ENCODE results near the gene NPL. TPM values are rescaled to one million over a fixed set of nuclear protein-coding genes. Genes with fewer than 3 reads are reported as not detected.
A peak's percentile ranks its signal among the peaks of the same experiment; 100 is the strongest.

NPL gene
- total and polyA plus RNA-seq, 2 experiments from 2014 or later, result 3.0 to 5.0 TPM

DNA sequence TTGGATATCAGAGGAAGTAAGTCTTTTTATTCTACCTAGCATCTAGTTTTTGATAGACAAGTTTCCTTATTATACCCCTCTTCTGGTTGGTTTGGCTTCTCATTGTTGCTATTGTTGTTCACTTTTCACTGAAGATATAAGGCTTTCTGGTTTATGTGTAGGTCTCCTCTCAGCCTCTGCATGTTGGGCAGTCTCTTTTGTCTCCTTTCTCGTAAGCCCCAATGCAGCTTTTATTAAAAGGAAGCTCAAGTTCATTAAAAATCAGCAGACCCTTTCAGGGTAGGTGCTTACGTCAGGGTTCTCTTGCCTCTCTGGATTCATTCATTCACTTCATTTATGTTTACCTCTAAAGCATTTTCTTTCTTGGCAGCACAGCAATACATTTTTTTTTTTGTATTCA lies 44.8 kb downstream of the NPL start:
- H3K4me1 ChIP-seq (ENCODE audit: insufficient read depth), result 0 out of 2 replicates have a peak, but pooled peaks cover 3% of the 10 kb centered on the region
- no peak overlapping the region for H3K4me2 ChIP-seq (ENCODE audit: unreplicated experiment)
- in situ Hi-C loops (cut with MboI), result no loop called here
- no peaks in the 10 kb centered on the region for H4K20me1 ChIP-seq (ENCODE audit: insufficient read depth)
- H3F3A ChIP-seq (ENCODE audit: insufficient read depth), result no peaks in the 10 kb centered on the region
- WGBS, 2 experiments (ENCODE audit: low coverage in 1 of 2, low lambda C conversion rate in 2 of 2, missing lambda C conversion rate in 2 of 2), result 93 to 97% methylated on average over 2 of the region's 2 CpGs
- no peak overlapping the region for H3K9ac ChIP-seq
- no peaks in the 10 kb centered on the region for H3K9me2 ChIP-seq (ENCODE audit: insufficient read depth)
- H3K9me3 ChIP-seq (ENCODE audit: low read depth), result no peaks in the 10 kb centered on the region
- no peak overlapping the region for H2AFZ ChIP-seq
- H3K27me3 ChIP-seq (replicated peaks; ENCODE audit: insufficient read depth), result no peaks in the 10 kb centered on the region
- H3K79me2 ChIP-seq (ENCODE audit: insufficient read depth), result no peaks in the 10 kb centered on the region
- no peak overlapping the region for H3K4me3 ChIP-seq
- no peak for DNase-seq
- H3K27ac ChIP-seq, result no peak overlapping the region
- no peak for TF ChIP-seq EZH2 (IDR thresholded peaks at IDR 0.05; ENCODE audit: insufficient read depth, poor library complexity, severe bottlenecking)
- no peak for TF ChIP-seq EZH2phosphoT487 (IDR thresholded peaks at IDR 0.05; ENCODE audit: insufficient read depth, low read depth)
- H3K36me3 ChIP-seq (ENCODE audit: low read depth), result no peaks in the 10 kb centered on the region

DNA sequence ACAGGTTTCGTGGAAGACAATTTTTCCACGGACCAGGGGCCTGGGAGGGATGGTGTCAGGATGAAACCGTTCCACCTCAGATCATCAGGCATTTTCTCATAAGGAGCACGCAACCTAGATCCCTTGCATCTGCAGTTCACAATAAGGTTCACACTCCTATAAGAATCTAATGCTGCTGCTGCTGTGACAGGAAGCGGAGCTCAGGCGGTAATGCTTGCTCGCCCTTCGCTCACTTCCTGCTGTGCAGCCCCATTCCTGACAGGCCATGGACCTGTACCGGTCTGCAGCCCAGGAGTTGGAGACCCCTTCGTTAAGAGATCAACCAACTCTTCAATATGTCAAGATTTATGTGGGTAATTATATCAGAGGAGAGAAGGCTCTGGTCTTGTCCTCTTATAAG lies 46.2 kb downstream of the NPL start:
- H3K9me3 ChIP-seq (ENCODE audit: low read depth), result no peaks in the 10 kb centered on the region
- H3K9me2 ChIP-seq (ENCODE audit: insufficient read depth), result no peaks in the 10 kb centered on the region
- no peak overlapping the region for H3K4me2 ChIP-seq (ENCODE audit: unreplicated experiment)
- H3K4me1 ChIP-seq (ENCODE audit: insufficient read depth), result 0 out of 2 replicates have a peak, but pooled peaks cover 3% of the 10 kb centered on the region
- no peak overlapping the region for H3K4me3 ChIP-seq
- TF ChIP-seq EZH2phosphoT487 (IDR thresholded peaks at IDR 0.05; ENCODE audit: insufficient read depth, low read depth) (no peak), EZH2 (IDR thresholded peaks at IDR 0.05; ENCODE audit: insufficient read depth, poor library complexity, severe bottlenecking) (no peak)
- no peak for DNase-seq
- no peak overlapping the region for H2AFZ ChIP-seq
- H3K27ac ChIP-seq, result no peak overlapping the region
- 92 to 93% methylated on average over 10 of the region's 10 CpGs for WGBS, 2 experiments (ENCODE audit: low coverage in 1 of 2, low lambda C conversion rate in 2 of 2, missing lambda C conversion rate in 2 of 2)
- in situ Hi-C loops (cut with MboI), result no loop called here
- peaks cover 11% of the 10 kb centered on the region for H3F3A ChIP-seq (ENCODE audit: insufficient read depth)
- no peaks in the 10 kb centered on the region for H3K36me3 ChIP-seq (ENCODE audit: low read depth)
- no peak overlapping the region for H3K9ac ChIP-seq
- peaks cover 5% of the 10 kb centered on the region; the same call in 1 of the 2 replicates for H4K20me1 ChIP-seq (ENCODE audit: insufficient read depth)
- H3K27me3 ChIP-seq (replicated peaks; ENCODE audit: insufficient read depth), result no peaks in the 10 kb centered on the region
- H3K79me2 ChIP-seq (ENCODE audit: insufficient read depth), result peaks cover 13% of the 10 kb centered on the region

DNA sequence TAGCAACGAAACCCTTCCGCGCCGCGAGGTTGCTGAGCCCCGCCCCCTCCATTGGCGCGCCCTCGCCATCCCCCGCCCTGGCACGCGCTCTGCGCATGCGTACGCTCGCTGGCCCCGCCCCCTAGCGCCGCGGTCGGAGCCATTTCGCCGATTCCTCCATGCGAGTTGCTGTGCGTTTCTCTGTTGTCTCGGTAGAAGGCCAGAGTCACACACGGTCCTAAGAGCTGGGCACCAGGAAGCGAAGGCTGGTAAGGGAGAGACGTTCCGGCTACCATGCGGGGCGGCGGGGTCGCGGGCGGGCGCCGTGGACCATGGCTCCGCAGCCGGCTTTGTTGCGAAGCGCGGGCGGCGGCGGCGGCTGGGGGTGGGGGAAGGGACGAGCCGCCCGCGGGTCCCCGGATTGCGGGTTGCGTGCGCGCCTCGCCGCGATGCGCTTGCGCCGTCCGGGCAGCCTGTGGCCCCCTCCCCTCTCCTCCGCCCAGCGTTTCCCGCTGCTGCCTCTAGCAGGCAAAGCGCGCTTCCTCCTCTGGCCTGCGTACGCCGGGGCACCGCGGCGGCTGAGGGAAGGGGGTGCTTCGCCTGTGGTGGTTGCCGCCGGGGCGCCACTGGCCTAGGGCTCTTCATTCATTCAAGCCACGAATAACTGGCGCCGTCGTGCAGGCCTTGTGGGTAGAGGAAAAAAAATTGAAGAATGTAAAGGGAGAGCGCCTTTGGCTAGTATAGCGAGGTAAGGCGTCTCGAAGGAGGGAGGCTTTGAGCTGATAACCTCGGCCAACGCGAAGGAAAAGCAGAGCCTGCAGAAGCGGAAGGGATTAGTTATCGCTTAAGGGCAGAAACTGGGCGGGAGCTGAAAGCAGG lies 49.9 kb downstream of the NPL start, which contains the start of gene DHX9:
TSS of gene DHX9 (plus strand) at position 139 of the 858 bp plus-strand sequence. CDS start 3,220 bp downstream, outside the sequence.
- H3K9ac ChIP-seq, result peak within 1 kb of the TSS; percentile 87
- H3K36me3 ChIP-seq (ENCODE audit: low read depth), result peaks cover 15% of the 10 kb centered on the region
- no peaks in the 10 kb centered on the region for H3K9me2 ChIP-seq (ENCODE audit: insufficient read depth)
- peak within 1 kb of the TSS; percentile 97 for H3K4me2 ChIP-seq (ENCODE audit: unreplicated experiment)
- peak within 1 kb of the TSS; percentile 83 for H2AFZ ChIP-seq
- no peak for TF ChIP-seq EZH2phosphoT487 (IDR thresholded peaks at IDR 0.05; ENCODE audit: insufficient read depth, low read depth)
- peaks cover 49% of the 10 kb centered on the region for H3K79me2 ChIP-seq (ENCODE audit: insufficient read depth)
- H3K4me3 ChIP-seq, result peak within 1 kb of the TSS; percentile 93
- 1% methylated on average over 52 to 87 of the region's 92 CpGs for WGBS, 2 experiments (ENCODE audit: low coverage in 1 of 2, low lambda C conversion rate in 2 of 2, missing lambda C conversion rate in 2 of 2)
- peaks cover 21% of the 10 kb centered on the region for H3K4me1 ChIP-seq (ENCODE audit: insufficient read depth)
- peak; percentile 96 for DNase-seq
- H3K9me3 ChIP-seq (ENCODE audit: low read depth), result no peaks in the 10 kb centered on the region
- H4K20me1 ChIP-seq (ENCODE audit: insufficient read depth), result peaks cover 18% of the 10 kb centered on the region; the same call in 1 of the 2 replicates
- peaks cover 28% of the 10 kb centered on the region for H3F3A ChIP-seq (ENCODE audit: insufficient read depth)
- in situ Hi-C loops (cut with MboI), result no loop called here
- peak within 1 kb of the TSS; percentile 90 for H3K27ac ChIP-seq
- no peaks in the 10 kb centered on the region for H3K27me3 ChIP-seq (replicated peaks; ENCODE audit: insufficient read depth)

DNA sequence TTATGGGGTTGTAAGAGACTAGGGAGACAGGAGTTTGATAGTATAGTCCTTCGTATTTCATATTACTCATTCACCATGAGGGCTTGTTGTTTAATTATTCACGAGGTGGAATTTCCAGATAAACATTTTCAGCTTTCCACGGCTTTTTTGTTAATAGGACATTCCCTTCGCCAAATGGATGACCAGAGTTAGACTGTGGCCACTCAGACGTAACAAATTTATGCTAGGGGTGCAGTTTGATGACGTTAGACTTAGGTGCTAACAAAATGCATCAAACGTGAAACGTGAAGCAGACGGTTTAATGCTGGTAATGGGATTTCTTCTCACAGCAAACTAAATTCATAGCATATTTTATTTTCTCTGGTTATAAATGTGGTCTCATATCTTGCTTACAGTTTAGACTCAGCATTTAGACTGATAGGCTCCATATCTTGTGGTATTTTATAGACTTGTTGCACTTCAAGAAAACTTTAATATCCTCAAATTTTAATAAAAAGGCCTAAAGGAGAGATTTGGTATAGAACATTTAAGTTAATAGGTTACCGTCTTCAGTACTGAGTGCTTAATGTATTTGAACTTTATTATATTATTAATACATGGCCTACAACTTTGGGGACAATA lies 51.9 kb downstream of the NPL start:
- 26 to 32% methylated on average over 10 of the region's 10 CpGs for WGBS, 2 experiments (ENCODE audit: low coverage in 1 of 2, low lambda C conversion rate in 2 of 2, missing lambda C conversion rate in 2 of 2)
- H3K79me2 ChIP-seq (ENCODE audit: insufficient read depth), result peaks cover 70% of the 10 kb centered on the region
- peak overlapping the region; percentile 97 for H3K4me2 ChIP-seq (ENCODE audit: unreplicated experiment)
- peak overlapping the region; percentile 87 for H3K9ac ChIP-seq
- peaks cover 30% of the 10 kb centered on the region for H3K36me3 ChIP-seq (ENCODE audit: low read depth)
- H3K4me3 ChIP-seq, result peak overlapping the region; percentile 93
- peaks cover 21% of the 10 kb centered on the region for H3K4me1 ChIP-seq (ENCODE audit: insufficient read depth)
- peak; percentile 65 for DNase-seq
- H3K27ac ChIP-seq, result peak overlapping the region; percentile 90
- no peaks in the 10 kb centered on the region for H3K27me3 ChIP-seq (replicated peaks; ENCODE audit: insufficient read depth)
- peaks cover 18% of the 10 kb centered on the region; the same call in 1 of the 2 replicates for H4K20me1 ChIP-seq (ENCODE audit: insufficient read depth)
- H2AFZ ChIP-seq, result no peak overlapping the region
- H3K9me2 ChIP-seq (ENCODE audit: insufficient read depth), result no peaks in the 10 kb centered on the region
- H3F3A ChIP-seq (ENCODE audit: insufficient read depth), result peaks cover 28% of the 10 kb centered on the region
- H3K9me3 ChIP-seq (ENCODE audit: low read depth), result no peaks in the 10 kb centered on the region
- no peak for TF ChIP-seq EZH2 (IDR thresholded peaks at IDR 0.05; ENCODE audit: insufficient read depth, poor library complexity, severe bottlenecking)
- no peak for TF ChIP-seq EZH2phosphoT487 (IDR thresholded peaks at IDR 0.05; ENCODE audit: insufficient read depth, low read depth)
- in situ Hi-C loops (cut with MboI), result no loop called here

Data from GM23248 (cell line).